Measurements from ENCODE around the gene ADRB2. TPM values are rescaled to one million over a fixed set of nuclear protein-coding genes. Genes with fewer than 3 reads are reported as not detected.

ADRB2 gene
- total and polyA plus RNA-seq, 9 donors = 0.23 to 2.3 (median 1.0) TPM

GRCh38 chr5:148860599-148860998 lies 34.2 kb downstream of the ADRB2 start:
- Histone ChIP-seq H3K36me3 (no peaks in the 10 kb centered on the region), H3K4me1 (ENCODE audit: insufficient read depth) (no peaks in the 10 kb centered on the region), H3K4me3 (no peak overlapping the region), H3K27ac (no peak overlapping the region), H3K9me3 (no peaks in the 10 kb centered on the region), H3K27me3 (no peaks in the 10 kb centered on the region)
- no peak for DNase-seq
- WGBS, 3 donors = 59 to 84% (median 70%) methylated on average over 5 of the region's 5 CpGs
- intact Hi-C loops (cut with DNase I) = no loop called here
- TF ChIP-seq, protein P1, sequence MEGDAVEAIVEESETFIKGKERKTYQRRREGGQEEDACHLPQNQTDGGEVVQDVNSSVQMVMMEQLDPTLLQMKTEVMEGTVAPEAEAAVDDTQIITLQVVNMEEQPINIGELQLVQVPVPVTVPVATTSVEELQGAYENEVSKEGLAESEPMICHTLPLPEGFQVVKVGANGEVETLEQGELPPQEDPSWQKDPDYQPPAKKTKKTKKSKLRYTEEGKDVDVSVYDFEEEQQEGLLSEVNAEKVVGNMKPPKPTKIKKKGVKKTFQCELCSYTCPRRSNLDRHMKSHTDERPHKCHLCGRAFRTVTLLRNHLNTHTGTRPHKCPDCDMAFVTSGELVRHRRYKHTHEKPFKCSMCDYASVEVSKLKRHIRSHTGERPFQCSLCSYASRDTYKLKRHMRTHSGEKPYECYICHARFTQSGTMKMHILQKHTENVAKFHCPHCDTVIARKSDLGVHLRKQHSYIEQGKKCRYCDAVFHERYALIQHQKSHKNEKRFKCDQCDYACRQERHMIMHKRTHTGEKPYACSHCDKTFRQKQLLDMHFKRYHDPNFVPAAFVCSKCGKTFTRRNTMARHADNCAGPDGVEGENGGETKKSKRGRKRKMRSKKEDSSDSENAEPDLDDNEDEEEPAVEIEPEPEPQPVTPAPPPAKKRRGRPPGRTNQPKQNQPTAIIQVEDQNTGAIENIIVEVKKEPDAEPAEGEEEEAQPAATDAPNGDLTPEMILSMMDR (IDR thresholded peaks at IDR 0.05) = no peak
- no peak for TF ChIP-seq POLR2A (IDR thresholded peaks at IDR 0.05)
- no peak for TF ChIP-seq EP300 (IDR thresholded peaks at IDR 0.05)

DNA sequence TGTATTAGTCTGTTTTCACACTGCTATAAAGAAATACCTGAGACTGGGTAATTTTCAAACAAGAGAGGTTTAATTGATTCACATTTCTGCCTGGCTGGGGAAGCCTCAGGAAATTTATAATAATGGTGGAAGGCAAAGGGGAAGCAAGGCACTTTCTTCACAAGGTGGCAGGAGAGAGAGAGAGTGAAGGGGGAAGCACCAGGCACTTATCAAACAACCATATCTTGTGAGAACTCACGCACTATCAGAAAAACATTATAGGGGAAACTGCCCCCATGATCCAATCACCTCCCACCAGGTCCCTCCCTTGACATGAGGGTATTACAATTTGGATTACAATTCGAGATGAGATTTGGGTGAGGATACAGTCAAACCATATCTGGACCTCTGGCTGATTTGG lies 34.7 kb downstream of the ADRB2 start:
- no peaks in the 10 kb centered on the region for H3K27me3 ChIP-seq
- no peaks in the 10 kb centered on the region for H3K4me1 ChIP-seq (ENCODE audit: insufficient read depth)
- H3K4me3 ChIP-seq = no peak overlapping the region
- 62 to 71% (median 65%) methylated on average over 2 of the region's 2 CpGs for WGBS, 3 donors
- no peaks in the 10 kb centered on the region for H3K36me3 ChIP-seq
- intact Hi-C loops (cut with DNase I) = no loop called here
- H3K9me3 ChIP-seq = no peaks in the 10 kb centered on the region
- DNase-seq = no peak
- H3K27ac ChIP-seq = no peak overlapping the region
- no peak for TF ChIP-seq EP300 (IDR thresholded peaks at IDR 0.05)
- no peak for TF ChIP-seq POLR2A (IDR thresholded peaks at IDR 0.05)
- TF ChIP-seq, protein P1 (IDR thresholded peaks at IDR 0.05) = no peak

GRCh38 chr5:148861696-148862095 lies 35.3 kb downstream of the ADRB2 start:
- Histone ChIP-seq H3K4me3 (no peak overlapping the region), H3K9me3 (no peaks in the 10 kb centered on the region), H3K4me1 (ENCODE audit: insufficient read depth) (no peaks in the 10 kb centered on the region), H3K36me3 (no peaks in the 10 kb centered on the region), H3K27ac (no peak overlapping the region), H3K27me3 (no peaks in the 10 kb centered on the region)
- WGBS, 3 donors = 82 to 91% (median 90%) methylated on average over 3 of the region's 3 CpGs
- no peak for DNase-seq
- TF ChIP-seq, protein P1 (IDR thresholded peaks at IDR 0.05) = no peak
- TF ChIP-seq EP300 (IDR thresholded peaks at IDR 0.05) (no peak), POLR2A (IDR thresholded peaks at IDR 0.05) (no peak)
- intact Hi-C loops (cut with DNase I) = no loop called here

GRCh38 chr5:148864113-148864841 lies 37.9 kb downstream of the ADRB2 start:
- no peak for DNase-seq
- intact Hi-C loops (cut with DNase I) = no loop called here
- 51 to 63% (median 57%) methylated on average over 5 of the region's 5 CpGs for WGBS, 3 donors
- Histone ChIP-seq H3K36me3 (no peaks in the 10 kb centered on the region), H3K27me3 (no peaks in the 10 kb centered on the region), H3K27ac (no peak overlapping the region), H3K4me1 (ENCODE audit: insufficient read depth) (no peaks in the 10 kb centered on the region), H3K4me3 (no peak overlapping the region), H3K9me3 (no peaks in the 10 kb centered on the region)
- TF ChIP-seq EP300 (IDR thresholded peaks at IDR 0.05) (no peak), POLR2A (IDR thresholded peaks at IDR 0.05) (no peak)
- TF ChIP-seq, protein P1 (IDR thresholded peaks at IDR 0.05) = no peak
